ENCODE results near the gene NPIPB5. TPM values are rescaled to one million over a fixed set of nuclear protein-coding genes. Genes with fewer than 3 reads are reported as not detected.
"Not testable (repeated sequence)": the region's sequence is repeated elsewhere in the genome, so short reads cannot be mapped to it uniquely, and the experiment has no call there.

NPIPB5 gene
- total and polyA plus RNA-seq, 9 of the 15 experiments (the other 6 are each of a cell fraction or from before 2014, with no cell fraction given): 4.6 to 117 (median 73.4) TPM

- BruUV-seq (replicated peaks); POLR2A ChIA-PET; CTCF ChIA-PET (ENCODE audit: low intra/inter-chr PET ratio): not testable (repeated sequence)
Observed at GRCh38 chr16:22549853-22550252, 39.2 kb downstream of the NPIPB5 start.

GRCh38 chr16:22551143-22551542 is 40.5 kb downstream of the NPIPB5 start:
- H4K20me1 ChIP-seq (replicated peaks; ENCODE audit: control insufficient read depth, insufficient read depth, low read length); H3K79me2 ChIP-seq (ENCODE audit: control insufficient read depth, insufficient read depth, low read length); FAIRE-seq; DNase-seq (ENCODE audit: extremely low read depth in 1 of 4, low spot score in 3 of 4); H3K4me2 ChIP-seq (ENCODE audit: insufficient read depth, low read length); H2AFZ ChIP-seq (ENCODE audit: low read depth, low read length); CTCF ChIA-PET (ENCODE audit: low intra/inter-chr PET ratio); H3K9me1 ChIP-seq (ENCODE audit: control insufficient read depth, insufficient read depth, low read length); POLR2A ChIA-PET; BruUV-seq (replicated peaks); H3K36me3 ChIP-seq (ENCODE audit: control insufficient read depth, insufficient read depth, low read length); H3K27ac ChIP-seq (ENCODE audit: extremely low read depth, low read depth, low read length); intact Hi-C loops (cut with micrococcal nuclease); ATAC-seq; H3K4me3 ChIP-seq; H3K27me3 ChIP-seq (ENCODE audit: control insufficient read depth in 2 of 2, insufficient read depth in 2 of 2, low read length in 2 of 2); H3K4me1 ChIP-seq (replicated peaks in 1 of 2; ENCODE audit: control insufficient read depth in 2 of 2, insufficient read depth in 2 of 2, low read length in 2 of 2); H3K9me3 ChIP-seq (replicated peaks; ENCODE audit: control insufficient read depth, insufficient read depth, low read depth, low read length); H3K9ac ChIP-seq (ENCODE audit: insufficient read depth in 1 of 2, low read depth in 2 of 2, low read length in 2 of 2): not testable (repeated sequence)
- whole genome bisulfite sequencing (ENCODE audit: insufficient coverage, low coverage, missing lambda C conversion rate): 5% methylated on average over 5 of the region's 10 CpGs
- in situ Hi-C loops (cut with MboI): loop anchor here (5.0 to 25.0 kb wide), 2 partner anchors 819 to 964 kb away; partner anchors contain the start of gene METTL9

More at GRCh38 chr16:22549853-22550252, 39.2 kb downstream of the NPIPB5 start:
- H3K9ac ChIP-seq (ENCODE audit: insufficient read depth in 1 of 2, low read depth in 2 of 2, low read length in 2 of 2); FAIRE-seq; ATAC-seq; H3K27me3 ChIP-seq (ENCODE audit: control insufficient read depth in 2 of 2, insufficient read depth in 2 of 2, low read length in 2 of 2); H3K79me2 ChIP-seq (ENCODE audit: control insufficient read depth, insufficient read depth, low read length); intact Hi-C loops (cut with micrococcal nuclease); H4K20me1 ChIP-seq (replicated peaks; ENCODE audit: control insufficient read depth, insufficient read depth, low read length); H3K36me3 ChIP-seq (ENCODE audit: control insufficient read depth, insufficient read depth, low read length); H3K4me2 ChIP-seq (ENCODE audit: insufficient read depth, low read length); H3K9me3 ChIP-seq (replicated peaks; ENCODE audit: control insufficient read depth, insufficient read depth, low read depth, low read length); H3K4me3 ChIP-seq; H3K9me1 ChIP-seq (ENCODE audit: control insufficient read depth, insufficient read depth, low read length); H3K4me1 ChIP-seq (replicated peaks in 1 of 2; ENCODE audit: control insufficient read depth in 2 of 2, insufficient read depth in 2 of 2, low read length in 2 of 2); DNase-seq (ENCODE audit: extremely low read depth in 1 of 4, low spot score in 3 of 4); H3K27ac ChIP-seq (ENCODE audit: extremely low read depth, low read depth, low read length); H2AFZ ChIP-seq (ENCODE audit: low read depth, low read length): not testable (repeated sequence)
- in situ Hi-C loops (cut with MboI): loop anchor here (5.0 to 25.0 kb wide), 2 partner anchors 818 to 963 kb away; partner anchors contain the start of gene METTL9
- WGBS (ENCODE audit: insufficient coverage, low coverage, missing lambda C conversion rate): 7% methylated on average over 5 of the region's 6 CpGs

GRCh38 chr16:22551651-22552050 is 41.0 kb downstream of the NPIPB5 start:
- intact Hi-C loops (cut with micrococcal nuclease); ATAC-seq: not testable (repeated sequence)
- in situ Hi-C loops (cut with MboI): loop anchor here (5.0 to 25.0 kb wide), 2 partner anchors 819 to 964 kb away; partner anchors contain the start of gene METTL9

GRCh38 chr16:22556759-22557158 is 46.1 kb downstream of the NPIPB5 start:
- WGBS (ENCODE audit: insufficient coverage, low coverage, missing lambda C conversion rate): no CpG with 5 or more reads among the region's 7 CpGs
- DNase-seq (ENCODE audit: extremely low read depth in 1 of 4, low spot score in 3 of 4); H3K27me3 ChIP-seq (ENCODE audit: control insufficient read depth in 2 of 2, insufficient read depth in 2 of 2, low read length in 2 of 2); H3K9me1 ChIP-seq (ENCODE audit: control insufficient read depth, insufficient read depth, low read length); BruUV-seq (replicated peaks); H3K4me2 ChIP-seq (ENCODE audit: insufficient read depth, low read length); H4K20me1 ChIP-seq (replicated peaks; ENCODE audit: control insufficient read depth, insufficient read depth, low read length); H3K9ac ChIP-seq (ENCODE audit: insufficient read depth in 1 of 2, low read depth in 2 of 2, low read length in 2 of 2); H2AFZ ChIP-seq (ENCODE audit: low read depth, low read length); H3K79me2 ChIP-seq (ENCODE audit: control insufficient read depth, insufficient read depth, low read length); H3K9me3 ChIP-seq (replicated peaks; ENCODE audit: control insufficient read depth, insufficient read depth, low read depth, low read length); POLR2A ChIA-PET; H3K4me3 ChIP-seq; CTCF ChIA-PET (ENCODE audit: low intra/inter-chr PET ratio); H3K4me1 ChIP-seq (replicated peaks in 1 of 2; ENCODE audit: control insufficient read depth in 2 of 2, insufficient read depth in 2 of 2, low read length in 2 of 2); FAIRE-seq; H3K27ac ChIP-seq (ENCODE audit: extremely low read depth, low read depth, low read length); intact Hi-C loops (cut with micrococcal nuclease); H3K36me3 ChIP-seq (ENCODE audit: control insufficient read depth, insufficient read depth, low read length): not testable (repeated sequence)
- in situ Hi-C loops (cut with MboI): loop anchor here (25.0 kb wide), 1 partner anchor 969 kb away; the partner anchor contains the start of gene METTL9
- peak; percentile 66 for ATAC-seq

More at GRCh38 chr16:22551651-22552050, 41.0 kb downstream of the NPIPB5 start:
- H3K4me1 ChIP-seq (replicated peaks in 1 of 2; ENCODE audit: control insufficient read depth in 2 of 2, insufficient read depth in 2 of 2, low read length in 2 of 2); H3K79me2 ChIP-seq (ENCODE audit: control insufficient read depth, insufficient read depth, low read length); H3K9ac ChIP-seq (ENCODE audit: insufficient read depth in 1 of 2, low read depth in 2 of 2, low read length in 2 of 2); CTCF ChIA-PET (ENCODE audit: low intra/inter-chr PET ratio); BruUV-seq (replicated peaks); H3K9me3 ChIP-seq (replicated peaks; ENCODE audit: control insufficient read depth, insufficient read depth, low read depth, low read length); POLR2A ChIA-PET; H2AFZ ChIP-seq (ENCODE audit: low read depth, low read length); H3K4me3 ChIP-seq; H3K36me3 ChIP-seq (ENCODE audit: control insufficient read depth, insufficient read depth, low read length); H3K9me1 ChIP-seq (ENCODE audit: control insufficient read depth, insufficient read depth, low read length); H4K20me1 ChIP-seq (replicated peaks; ENCODE audit: control insufficient read depth, insufficient read depth, low read length); FAIRE-seq; H3K27me3 ChIP-seq (ENCODE audit: control insufficient read depth in 2 of 2, insufficient read depth in 2 of 2, low read length in 2 of 2); H3K4me2 ChIP-seq (ENCODE audit: insufficient read depth, low read length); H3K27ac ChIP-seq (ENCODE audit: extremely low read depth, low read depth, low read length); DNase-seq (ENCODE audit: extremely low read depth in 1 of 4, low spot score in 3 of 4): not testable (repeated sequence)
- under 1% methylated on average over 5 of the region's 5 CpGs for WGBS (ENCODE audit: insufficient coverage, low coverage, missing lambda C conversion rate)

All from K562 (cell line).